Transverse colon (tissue), 4 donors: Measurements from ENCODE around the gene ABCC11. TPM values are rescaled to one million over a fixed set of nuclear protein-coding genes. Genes with fewer than 3 reads are reported as not detected.

Source experiments
- DNase-seq: peaks from one replicate; pipeline ENCODE4 v3.0.0-alpha.2; 2019
- H3K27ac ChIP-seq, 4 donors: fragments of 200-600 bp; sonication (generic); 2 replicates each; pipeline ENCODE4 v1.5.1; 2016 to 2018; ENCODE audit warnings: inconsistent platforms in 4 of 4
- H3K27me3 ChIP-seq: fragments of 200-600 bp; sonication (generic); 2 replicates; pipeline ENCODE4 v1.5.1; 2017; ENCODE audit warnings: inconsistent platforms
- H3K36me3 ChIP-seq, 4 donors: fragments of 200-600 bp; sonication (generic); 2 replicates each; pipeline ENCODE4 v1.5.1; 2017 to 2019; ENCODE audit warnings: inconsistent platforms in 4 of 4
- H3K4me1 ChIP-seq, 4 donors: fragments of 200-600 bp; sonication (generic); 2 replicates each; pipeline ENCODE4 v1.5.1; 2017 to 2020; ENCODE audit warnings: inconsistent platforms in 4 of 4
- H3K4me3 ChIP-seq, 4 donors: fragments of 200-600 bp; sonication (generic); 1 replicate in 1 of 4; 2 replicates in 3 of 4; pipeline versions ENCODE4 v1.5.1 to v1.6.1; 2017 to 2019; ENCODE audit warnings: inconsistent platforms in 4 of 4
- H3K9me3 ChIP-seq, 2 donors: fragments of 200-600 bp; sonication (generic); 2 replicates each; pipeline ENCODE4 v1.5.1; 2017 to 2019; ENCODE audit warnings: inconsistent platforms in 2 of 2
- CTCF ChIP-seq, 5 experiments: fragments of 200-600 bp in 3 of 5; fragments of 450-650 bp in 2 of 5; sonication (generic) in 3 of 5; IDR thresholded peaks; 1 replicate in 2 of 5; 2 replicates in 3 of 5; pipeline ENCODE4 v1.5.1; 2016 to 2017; ENCODE audit warnings: antibody characterized with exemption in 5 of 5, inconsistent platforms in 3 of 5, mild to moderate bottlenecking in 2 of 5, moderate library complexity in 1 of 5
- EP300 ChIP-seq: sonication (generic); formaldehyde crosslinking; IDR thresholded peaks from one replicate; pipeline ENCODE4 v1.6.1; 2017; ENCODE audit warnings: antibody characterized with exemption, low read depth
- POLR2A ChIP-seq: fragments of 450-650 bp; IDR thresholded peaks from one replicate; pipeline ENCODE4 v1.6.1; 2016; ENCODE audit warnings: antibody characterized with exemption, mild to moderate bottlenecking, moderate library complexity
- POLR2AphosphoS5 ChIP-seq, 3 donors: sonication (generic); formaldehyde crosslinking; IDR thresholded peaks; one replicate each; pipeline ENCODE4 v1.6.1; 2016; ENCODE audit warnings: antibody characterized with exemption in 3 of 3
- WGBS, 2 donors: methylation state at CpG; one replicate each; pipeline ENCODE4 v1.1.5; 2018; ENCODE audit warnings: low coverage in 1 of 2; 5-methylcytosine and 5-hydroxymethylcytosine counted together
- in situ Hi-C, 4 donors: fragments of 200-750 bp; cut with MboI; loops; one replicate each; pipeline versions ENCODE4 v1.15.0 to v1.15.1; 2017; ENCODE audit warnings: low sequenced_read_pairs in 3 of 4, low pct_ligation_motif_present in 1 of 4, low pct_unique_long_range_greater_than_20kb in 1 of 4
- intact Hi-C: fragments of 100-400 bp; cut with DNase I; formaldehyde crosslinking; loops from one replicate; pipeline ENCODE4 v1.15.1; 2023; ENCODE audit warnings: low total_unique reads
- total RNA-seq, 4 donors: library from RNA; depleted of rRNA; stranded (reverse); fragments of >200 nt; gene quantifications; one replicate each; pipeline ENCODE4 v1.1.0, GENCODE V29; 2016

ABCC11 gene
- total RNA-seq, 4 donors from 2014 or later, result 0.16 to 10.7 (median 0.27) TPM; not detected in 1

GRCh38 chr16:48194828-48195556 is 52.3 kb downstream of the ABCC11 start:
- in situ Hi-C loops, result no loop called here
- Histone ChIP-seq H3K27me3 (no peaks in the 10 kb centered on the region), H3K9me3 (no peaks in the 10 kb centered on the region)

GRCh38 chr16:48193846-48194245 is 53.5 kb downstream of the ABCC11 start:
- Histone ChIP-seq H3K9me3 (no peaks in the 10 kb centered on the region), H3K27me3 (no peaks in the 10 kb centered on the region), H3K4me3 (no peak overlapping the region), H3K4me1 (no peaks in the 10 kb centered on the region), H3K36me3 (no peaks in the 10 kb centered on the region), H3K27ac (no peak overlapping the region)
- TF ChIP-seq CTCF (IDR thresholded peaks at IDR 0.05), result no peak
- TF ChIP-seq POLR2AphosphoS5 (IDR thresholded peaks at IDR 0.05), result no peak
- TF ChIP-seq EP300, result no peak
- TF ChIP-seq POLR2A, result no peak
- 86 to 89% methylated on average over 2 to 7 of the region's 7 CpGs for WGBS, 2 donors
- no peak for DNase-seq
- in situ Hi-C loops (no loop called here), intact Hi-C loops (no loop called here)

More at GRCh38 chr16:48194828-48195556, 52.3 kb downstream of the ABCC11 start:
- H3K4me3 ChIP-seq, result no peak overlapping the region
- TF ChIP-seq POLR2A (no peak), EP300 (no peak), CTCF (IDR thresholded peaks at IDR 0.05) (no peak)
- intact Hi-C loops, result no loop called here
- no peak overlapping the region for H3K27ac ChIP-seq
- no peak for DNase-seq
- 27 to 70% methylated on average over 2 to 5 of the region's 5 CpGs for WGBS, 2 donors
- H3K36me3 ChIP-seq, result no peaks in the 10 kb centered on the region
- H3K4me1 ChIP-seq, result no peaks in the 10 kb centered on the region

- H3K9me3 ChIP-seq, result no peaks in the 10 kb centered on the region
- intact Hi-C loops (no loop called here), in situ Hi-C loops (no loop called here)
- H3K36me3 ChIP-seq, result no peaks in the 10 kb centered on the region
- H3K27ac ChIP-seq, result no peak overlapping the region
- no peak for DNase-seq
- H3K4me1 ChIP-seq, result no peaks in the 10 kb centered on the region
- H3K4me3 ChIP-seq, result no peak overlapping the region
- H3K27me3 ChIP-seq, result no peaks in the 10 kb centered on the region
- TF ChIP-seq POLR2AphosphoS5 (IDR thresholded peaks at IDR 0.05) (no peak), CTCF (IDR thresholded peaks at IDR 0.05) (no peak), POLR2A (no peak), EP300 (no peak)
- 79 to 85% methylated on average over 4 to 6 of the region's 6 CpGs for WGBS, 2 donors
Measured at GRCh38 chr16:48188449-48189102, 58.8 kb downstream of the ABCC11 start.

- no peak overlapping the region for H3K4me3 ChIP-seq
- no peak for TF ChIP-seq POLR2AphosphoS5 (IDR thresholded peaks at IDR 0.05)
- TF ChIP-seq CTCF (IDR thresholded peaks at IDR 0.05), result no peak
- TF ChIP-seq POLR2A, result no peak
- 71 to 80% methylated on average over 1 to 4 of the region's 4 CpGs for WGBS, 2 donors
- no peaks in the 10 kb centered on the region for H3K36me3 ChIP-seq
- H3K9me3 ChIP-seq, result no peaks in the 10 kb centered on the region
- H3K4me1 ChIP-seq, result no peaks in the 10 kb centered on the region
- no peaks in the 10 kb centered on the region for H3K27me3 ChIP-seq
- DNase-seq, result no peak
- no peak overlapping the region for H3K27ac ChIP-seq
- intact Hi-C loops (no loop called here), in situ Hi-C loops (no loop called here)
Measured at GRCh38 chr16:48187779-48188178, 59.6 kb downstream of the ABCC11 start.
